ENCODE results near the gene LTBP2. TPM values are rescaled to one million over a fixed set of nuclear protein-coding genes. Genes with fewer than 3 reads are reported as not detected.

The LTBP2 gene
- total and polyA plus RNA-seq, 2 experiments from 2014 or later = 73.5 to 456 TPM

GRCh38 chr14:74501135-74501614 lies 110.9 kb downstream of the LTBP2 start:
- WGBS, 2 experiments (ENCODE audit: low coverage in 1 of 2, low lambda C conversion rate in 2 of 2, missing lambda C conversion rate in 2 of 2) = 58 to 60% methylated on average over 16 of the region's 16 CpGs
- H2AFZ ChIP-seq = no peak overlapping the region
- peaks cover 33% of the 10 kb centered on the region for H3K36me3 ChIP-seq (ENCODE audit: low read depth)

GRCh38 chr14:74500417-74501134 lies 111.5 kb downstream of the LTBP2 start:
- Histone ChIP-seq H3K27ac (no peak overlapping the region; the same call in 1 of the 2 replicates), H3K9me3 (ENCODE audit: low read depth) (no peaks in the 10 kb centered on the region), H3K9me2 (ENCODE audit: insufficient read depth) (no peaks in the 10 kb centered on the region), H3K4me1 (ENCODE audit: insufficient read depth) (no peaks in the 10 kb centered on the region; the same call in 1 of the 2 replicates), H3K36me3 (ENCODE audit: low read depth) (peaks cover 33% of the 10 kb centered on the region), H3F3A (ENCODE audit: insufficient read depth) (peaks cover 49% of the 10 kb centered on the region), H4K20me1 (ENCODE audit: insufficient read depth) (no peaks in the 10 kb centered on the region), H2AFZ (no peak overlapping the region), H3K79me2 (ENCODE audit: insufficient read depth) (no peaks in the 10 kb centered on the region), H3K27me3 (replicated peaks; ENCODE audit: insufficient read depth) (no peaks in the 10 kb centered on the region), H3K4me2 (ENCODE audit: unreplicated experiment) (no peak overlapping the region), H3K9ac (no peak overlapping the region), H3K4me3 (no peak overlapping the region)
- 90 to 93% methylated on average over 10 of the region's 10 CpGs for WGBS, 2 experiments (ENCODE audit: low coverage in 1 of 2, low lambda C conversion rate in 2 of 2, missing lambda C conversion rate in 2 of 2)
- no peak for DNase-seq
- no peak for TF ChIP-seq EZH2phosphoT487 (IDR thresholded peaks at IDR 0.05; ENCODE audit: insufficient read depth, low read depth)
- TF ChIP-seq EZH2 (IDR thresholded peaks at IDR 0.05; ENCODE audit: insufficient read depth, poor library complexity, severe bottlenecking) = no peak
- in situ Hi-C loops (cut with MboI) = no loop called here

More at GRCh38 chr14:74501135-74501614, 110.9 kb downstream of the LTBP2 start:
- H3K9me2 ChIP-seq (ENCODE audit: insufficient read depth) = no peaks in the 10 kb centered on the region
- H3F3A ChIP-seq (ENCODE audit: insufficient read depth) = peaks cover 43% of the 10 kb centered on the region
- H3K4me3 ChIP-seq = no peak overlapping the region
- no peaks in the 10 kb centered on the region for H3K4me1 ChIP-seq (ENCODE audit: insufficient read depth)
- no peak overlapping the region; the same call in 1 of the 2 replicates for H3K27ac ChIP-seq
- TF ChIP-seq EZH2phosphoT487 (IDR thresholded peaks at IDR 0.05; ENCODE audit: insufficient read depth, low read depth) (no peak), EZH2 (IDR thresholded peaks at IDR 0.05; ENCODE audit: insufficient read depth, poor library complexity, severe bottlenecking) (no peak)
- peak; percentile 87 for DNase-seq
- H3K9ac ChIP-seq = no peak overlapping the region
- H3K27me3 ChIP-seq (replicated peaks; ENCODE audit: insufficient read depth) = no peaks in the 10 kb centered on the region
- H3K9me3 ChIP-seq (ENCODE audit: low read depth) = no peaks in the 10 kb centered on the region
- H3K4me2 ChIP-seq (ENCODE audit: unreplicated experiment) = no peak overlapping the region
- no peaks in the 10 kb centered on the region for H3K79me2 ChIP-seq (ENCODE audit: insufficient read depth)
- H4K20me1 ChIP-seq (ENCODE audit: insufficient read depth) = no peaks in the 10 kb centered on the region
- in situ Hi-C loops (cut with MboI) = no loop called here

GRCh38 chr14:74495356-74495755 lies 116.7 kb downstream of the LTBP2 start:
- Histone ChIP-seq H3K4me2 (ENCODE audit: unreplicated experiment) (no peak overlapping the region), H3K9ac (no peak overlapping the region), H3K9me2 (ENCODE audit: insufficient read depth) (no peaks in the 10 kb centered on the region), H3K79me2 (ENCODE audit: insufficient read depth) (peaks cover 12% of the 10 kb centered on the region), H3K4me3 (no peak overlapping the region), H3K4me1 (ENCODE audit: insufficient read depth) (peaks cover 14% of the 10 kb centered on the region), H2AFZ (no peak overlapping the region), H3K9me3 (ENCODE audit: low read depth) (no peaks in the 10 kb centered on the region), H3F3A (ENCODE audit: insufficient read depth) (peaks cover 59% of the 10 kb centered on the region), H3K27ac (0 out of 2 replicates have a peak overlapping the region, but pooled peaks have one; percentile 5), H3K36me3 (ENCODE audit: low read depth) (peaks cover 8% of the 10 kb centered on the region), H3K27me3 (replicated peaks; ENCODE audit: insufficient read depth) (no peaks in the 10 kb centered on the region), H4K20me1 (ENCODE audit: insufficient read depth) (no peaks in the 10 kb centered on the region)
- in situ Hi-C loops (cut with MboI) = no loop called here
- TF ChIP-seq EZH2 (IDR thresholded peaks at IDR 0.05; ENCODE audit: insufficient read depth, poor library complexity, severe bottlenecking) = no peak
- no peak for TF ChIP-seq EZH2phosphoT487 (IDR thresholded peaks at IDR 0.05; ENCODE audit: insufficient read depth, low read depth)
- 63 to 71% methylated on average over 2 of the region's 2 CpGs for WGBS, 2 experiments (ENCODE audit: low coverage in 1 of 2, low lambda C conversion rate in 2 of 2, missing lambda C conversion rate in 2 of 2)
- no peak for DNase-seq

GRCh38 chr14:74493343-74494261 lies 118.4 kb downstream of the LTBP2 start, which contains the start of gene ISCA2:
Gene ISCA2, plus strand, starts transcription at chr14:74493765. Its CDS starts 10 bp downstream, at chr14:74493775.
- H4K20me1 ChIP-seq (ENCODE audit: insufficient read depth) = no peaks in the 10 kb centered on the region
- TF ChIP-seq EZH2 (IDR thresholded peaks at IDR 0.05; ENCODE audit: insufficient read depth, poor library complexity, severe bottlenecking) = no peak
- no peak for TF ChIP-seq EZH2phosphoT487 (IDR thresholded peaks at IDR 0.05; ENCODE audit: insufficient read depth, low read depth)
- WGBS, 2 experiments (ENCODE audit: low coverage in 1 of 2, low lambda C conversion rate in 2 of 2, missing lambda C conversion rate in 2 of 2) = 2% methylated on average over 58 to 69 of the region's 73 CpGs
- in situ Hi-C loops (cut with MboI) = no loop called here
- H2AFZ ChIP-seq = peak within 1 kb of the TSS; percentile 97
- peaks cover 18% of the 10 kb centered on the region for H3K4me1 ChIP-seq (ENCODE audit: insufficient read depth)
- H3K27me3 ChIP-seq (replicated peaks; ENCODE audit: insufficient read depth) = no peaks in the 10 kb centered on the region
- peaks cover 12% of the 10 kb centered on the region for H3K79me2 ChIP-seq (ENCODE audit: insufficient read depth)
- peak within 1 kb of the TSS; percentile 67 for H3K27ac ChIP-seq
- H3K4me3 ChIP-seq = peak within 1 kb of the TSS; percentile 99
- no peaks in the 10 kb centered on the region for H3K36me3 ChIP-seq (ENCODE audit: low read depth)
- H3K9me2 ChIP-seq (ENCODE audit: insufficient read depth) = no peaks in the 10 kb centered on the region
- H3K9ac ChIP-seq = peak within 1 kb of the TSS; percentile 93
- H3F3A ChIP-seq (ENCODE audit: insufficient read depth) = peaks cover 50% of the 10 kb centered on the region
- peak within 1 kb of the TSS; percentile 99 for H3K4me2 ChIP-seq (ENCODE audit: unreplicated experiment)
- peak; percentile 100 for DNase-seq
- no peaks in the 10 kb centered on the region for H3K9me3 ChIP-seq (ENCODE audit: low read depth)
